Measurements from ENCODE around the gene PPCDC. TPM values are rescaled to one million over a fixed set of nuclear protein-coding genes. Genes with fewer than 3 reads are reported as not detected.
"Not testable (repeated sequence)": the region's sequence is repeated elsewhere in the genome, so short reads cannot be mapped to it uniquely, and the experiment has no call there.

Gene PPCDC
- total RNA-seq, 1 experiment from 2014 or later = 18.0 TPM

DNA sequence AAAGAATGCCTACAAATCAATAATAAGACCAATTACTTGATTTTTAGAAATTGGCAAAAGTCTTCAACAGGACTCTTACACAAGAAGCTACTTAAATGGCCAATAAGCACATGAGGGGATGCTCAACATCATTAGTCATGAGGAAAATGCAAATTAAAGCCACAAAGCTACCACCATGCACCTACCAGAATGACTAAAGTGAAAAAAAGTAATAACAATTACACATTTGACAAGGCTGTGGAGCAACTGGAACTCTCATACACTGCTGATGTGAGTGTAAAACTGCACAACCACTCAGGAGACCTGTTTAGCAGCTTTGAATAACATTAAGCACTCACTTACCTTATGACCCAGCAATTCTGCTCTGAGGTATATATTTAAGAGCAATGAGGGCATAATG is 68.4 kb downstream of the PPCDC start:
- ChIA-PET POLR2A (no interaction called here), RAD21 (ENCODE audit: low non-redundant PET in 1 of 2, low total read pairs in 2 of 2, uncharacterized antibody in 2 of 2, unreplicated experiment in 2 of 2) (no interaction called here), CTCF (no interaction called here)
- Histone ChIP-seq H3K4me2 (ENCODE audit: low read length) (no peak overlapping the region), H3K79me2 (ENCODE audit: insufficient read depth, low read length) (no peaks in the 10 kb centered on the region), H3K27me3 (ENCODE audit: insufficient read depth, low read length) (no peaks in the 10 kb centered on the region), H3K27ac (ENCODE audit: low read depth, low read length) (no peak overlapping the region), H3K4me1 (ENCODE audit: control insufficient read depth in 1 of 2, insufficient read depth in 2 of 2, low read length in 2 of 2) (peaks cover 0 to 1% of the 10 kb centered on the region in 2 experiments; a peak in 1 of 4 replicates), H3K4me3 (replicated peaks in 1 of 2; ENCODE audit: low read depth in 1 of 2, low read length in 2 of 2) (no peak overlapping the region), H3K9me3 (ENCODE audit: control insufficient read depth in 1 of 2, insufficient read depth in 1 of 2, low read depth in 1 of 2, low read length in 2 of 2) (no peaks in the 10 kb centered on the region), H2AFZ (ENCODE audit: low read depth, low read length, poor library complexity, severe bottlenecking) (no peak overlapping the region), H3K9me2 (ENCODE audit: insufficient read depth) (no peaks in the 10 kb centered on the region), H3K9ac (ENCODE audit: low read length) (no peak overlapping the region), H3K36me3 (ENCODE audit: control insufficient read depth in 1 of 2, insufficient read depth in 2 of 2, low read length in 2 of 2) (no peaks in the 10 kb centered on the region), H4K20me1 (ENCODE audit: insufficient read depth) (no peaks in the 10 kb centered on the region)
- TF ChIP-seq, protein P1, sequence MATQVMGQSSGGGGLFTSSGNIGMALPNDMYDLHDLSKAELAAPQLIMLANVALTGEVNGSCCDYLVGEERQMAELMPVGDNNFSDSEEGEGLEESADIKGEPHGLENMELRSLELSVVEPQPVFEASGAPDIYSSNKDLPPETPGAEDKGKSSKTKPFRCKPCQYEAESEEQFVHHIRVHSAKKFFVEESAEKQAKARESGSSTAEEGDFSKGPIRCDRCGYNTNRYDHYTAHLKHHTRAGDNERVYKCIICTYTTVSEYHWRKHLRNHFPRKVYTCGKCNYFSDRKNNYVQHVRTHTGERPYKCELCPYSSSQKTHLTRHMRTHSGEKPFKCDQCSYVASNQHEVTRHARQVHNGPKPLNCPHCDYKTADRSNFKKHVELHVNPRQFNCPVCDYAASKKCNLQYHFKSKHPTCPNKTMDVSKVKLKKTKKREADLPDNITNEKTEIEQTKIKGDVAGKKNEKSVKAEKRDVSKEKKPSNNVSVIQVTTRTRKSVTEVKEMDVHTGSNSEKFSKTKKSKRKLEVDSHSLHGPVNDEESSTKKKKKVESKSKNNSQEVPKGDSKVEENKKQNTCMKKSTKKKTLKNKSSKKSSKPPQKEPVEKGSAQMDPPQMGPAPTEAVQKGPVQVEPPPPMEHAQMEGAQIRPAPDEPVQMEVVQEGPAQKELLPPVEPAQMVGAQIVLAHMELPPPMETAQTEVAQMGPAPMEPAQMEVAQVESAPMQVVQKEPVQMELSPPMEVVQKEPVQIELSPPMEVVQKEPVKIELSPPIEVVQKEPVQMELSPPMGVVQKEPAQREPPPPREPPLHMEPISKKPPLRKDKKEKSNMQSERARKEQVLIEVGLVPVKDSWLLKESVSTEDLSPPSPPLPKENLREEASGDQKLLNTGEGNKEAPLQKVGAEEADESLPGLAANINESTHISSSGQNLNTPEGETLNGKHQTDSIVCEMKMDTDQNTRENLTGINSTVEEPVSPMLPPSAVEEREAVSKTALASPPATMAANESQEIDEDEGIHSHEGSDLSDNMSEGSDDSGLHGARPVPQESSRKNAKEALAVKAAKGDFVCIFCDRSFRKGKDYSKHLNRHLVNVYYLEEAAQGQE (IDR thresholded peaks at IDR 0.05; ENCODE audit: low read depth) = no peak
- BruUV-seq (replicated peaks) = no TSS peak
- ATAC-seq (no peak), DNase-seq (ENCODE audit: low read depth, low spot score) (no peak)
- intact Hi-C loops (cut with micrococcal nuclease) = no loop called here

- DNase-seq (ENCODE audit: low read depth, low spot score); intact Hi-C loops (cut with micrococcal nuclease); H3K4me1 ChIP-seq (ENCODE audit: control insufficient read depth in 1 of 2, insufficient read depth in 2 of 2, low read length in 2 of 2); ATAC-seq; H3K9me3 ChIP-seq (ENCODE audit: control insufficient read depth in 1 of 2, insufficient read depth in 1 of 2, low read depth in 1 of 2, low read length in 2 of 2); H4K20me1 ChIP-seq (ENCODE audit: insufficient read depth); H2AFZ ChIP-seq (ENCODE audit: low read depth, low read length, poor library complexity, severe bottlenecking); H3K4me3 ChIP-seq (replicated peaks in 1 of 2; ENCODE audit: low read depth in 1 of 2, low read length in 2 of 2); H3K9me2 ChIP-seq (ENCODE audit: insufficient read depth); H3K4me2 ChIP-seq (ENCODE audit: low read length); H3K27ac ChIP-seq (ENCODE audit: low read depth, low read length); POLR2A ChIA-PET; H3K27me3 ChIP-seq (ENCODE audit: insufficient read depth, low read length); H3K9ac ChIP-seq (ENCODE audit: low read length); H3K79me2 ChIP-seq (ENCODE audit: insufficient read depth, low read length); CTCF ChIA-PET; BruUV-seq (replicated peaks); RAD21 ChIA-PET (ENCODE audit: low non-redundant PET in 1 of 2, low total read pairs in 2 of 2, uncharacterized antibody in 2 of 2, unreplicated experiment in 2 of 2); H3K36me3 ChIP-seq (ENCODE audit: control insufficient read depth in 1 of 2, insufficient read depth in 2 of 2, low read length in 2 of 2): not testable (repeated sequence)
Measured at GRCh38 chr15:75094961-75095478, 71.6 kb downstream of the PPCDC start.
